GF-D8 (cell line): ENCODE data around the gene MMADHC.

Source experiments
- DNase-seq: peaks from one replicate; lab custom pipeline; 2025; lab: John Stamatoyannopoulos, UW

Gene MMADHC

GRCh38 chr2:149556452-149556851 is 31.1 kb downstream of the MMADHC start:
- no peak for DNase-seq

- DNase-seq, result no peak
These were observed 34.7 kb downstream of the MMADHC start for GRCh38 chr2:149552830-149553229.

GRCh38 chr2:149552226-149552625 is 35.3 kb downstream of the MMADHC start:
- no peak for DNase-seq

GRCh38 chr2:149544692-149545091 is 42.9 kb downstream of the MMADHC start:
- DNase-seq, result no peak

GRCh38 chr2:149543845-149544244 is 43.7 kb downstream of the MMADHC start:
- no peak for DNase-seq

GRCh38 chr2:149540138-149540537 is 47.4 kb downstream of the MMADHC start:
- DNase-seq, result no peak

- DNase-seq, result no peak
These were observed 49.3 kb downstream of the MMADHC start for GRCh38 chr2:149538138-149538833.

GRCh38 chr2:149537092-149537726 is 50.4 kb downstream of the MMADHC start:
- no peak for DNase-seq

GRCh38 chr2:149536649-149537048 is 50.9 kb downstream of the MMADHC start:
- no peak for DNase-seq

GRCh38 chr2:149534674-149535073 is 52.9 kb downstream of the MMADHC start:
- no peak for DNase-seq

GRCh38 chr2:149528983-149529382 is 58.6 kb downstream of the MMADHC start:
- DNase-seq, result no peak

- DNase-seq, result no peak
These were observed 59.4 kb downstream of the MMADHC start for GRCh38 chr2:149527998-149528755.

- DNase-seq, result no peak
These were observed 60.9 kb downstream of the MMADHC start for GRCh38 chr2:149526689-149527088.

- no peak for DNase-seq
These were observed 62.3 kb downstream of the MMADHC start for GRCh38 chr2:149525323-149525722.
